DOHH2 (cell line): Measurements from ENCODE around the gene CENPT.

Experiments
- H3F3A ChIP-seq: fragments of 200-600 bp; sonication (generic), shearing (Covaris generic); 2 replicates; pipeline ENCODE4 v1.6.0; 2016; ENCODE audit warnings: antibody characterized with exemption, mild to moderate bottlenecking; ENCODE audit not compliant: control insufficient read depth, insufficient read depth
- H3K27ac ChIP-seq: fragments of 200-600 bp; sonication (generic); 2 replicates; pipeline ENCODE4 v1.5.1; 2014; ENCODE audit warnings: low read depth, mild to moderate bottlenecking, low read length, moderate library complexity
- H3K27me3 ChIP-seq: fragments of 200-600 bp; sonication (generic); 2 replicates; pipeline ENCODE4 v1.6.1; 2014; ENCODE audit warnings: mild to moderate bottlenecking, low read length, mixed read lengths; ENCODE audit not compliant: control insufficient read depth
- H3K36me3 ChIP-seq: fragments of 200-600 bp; sonication (generic); 2 replicates; pipeline ENCODE4 v1.6.1; 2014; ENCODE audit warnings: mild to moderate bottlenecking, low read length, moderate library complexity, mixed read lengths; ENCODE audit not compliant: control insufficient read depth
- H3K4me1 ChIP-seq: fragments of 200-600 bp; sonication (generic); 2 replicates; pipeline ENCODE4 v1.6.1; 2014; ENCODE audit warnings: mild to moderate bottlenecking, low read length, mixed read lengths; ENCODE audit not compliant: control insufficient read depth
- H3K4me2 ChIP-seq: fragments of 200-600 bp; sonication (generic); 2 replicates; pipeline ENCODE4 v1.6.0; 2014; ENCODE audit warnings: mild to moderate bottlenecking, low read length, moderate library complexity
- H3K4me3 ChIP-seq: fragments of 200-600 bp; sonication (generic); 2 replicates; pipeline ENCODE4 v1.5.1; 2014; ENCODE audit warnings: mild to moderate bottlenecking, low read length, mixed read lengths
- H3K79me2 ChIP-seq: fragments of 200-600 bp; sonication (generic); 2 replicates; pipeline ENCODE4 v1.6.1; 2014; ENCODE audit warnings: mild to moderate bottlenecking, low read length, mixed read lengths; ENCODE audit not compliant: control insufficient read depth
- H3K9me2 ChIP-seq: fragments of 200-600 bp; sonication (generic); replicated peaks from 2 replicates; pipeline ENCODE4 v1.6.1; 2014; ENCODE audit warnings: mild to moderate bottlenecking, low read length, mixed read lengths; ENCODE audit not compliant: control insufficient read depth
- H3K9me3 ChIP-seq: fragments of 200-600 bp; sonication (generic); 2 replicates; pipeline ENCODE4 v1.6.1; 2014; ENCODE audit warnings: antibody characterized with exemption, low read length, mixed read lengths; ENCODE audit not compliant: control insufficient read depth, insufficient read depth
- H4K20me1 ChIP-seq: fragments of 200-600 bp; sonication (generic); 2 replicates; pipeline ENCODE4 v1.6.0; 2014; ENCODE audit warnings: low read depth, mild to moderate bottlenecking, antibody characterized with exemption, low read length, moderate library complexity; ENCODE audit not compliant: control insufficient read depth, insufficient read depth
- CTCF ChIP-seq: fragments of 200-600 bp; sonication (generic); IDR thresholded peaks from one replicate; pipeline ENCODE4 v1.5.1; 2014; ENCODE audit warnings: antibody characterized with exemption, mild to moderate bottlenecking, low read depth, low read length; ENCODE audit not compliant: poor library complexity, severe bottlenecking
- EZH2phosphoT487 ChIP-seq: fragments of 200-600 bp; sonication (generic); IDR thresholded peaks from 2 replicates; pipeline ENCODE4 v1.6.1; 2017; ENCODE audit warnings: borderline replicate concordance, mild to moderate bottlenecking, antibody characterized with exemption, low read length, moderate library complexity, mixed read lengths

CENPT gene

GRCh38 chr16:67847064-67847861 is at the start of gene CENPT:
Gene CENPT (minus strand): TSS chr16:67847693. CDS start chr16:67833859, 13,834 bp downstream.
- H3K4me2 ChIP-seq = peak within 1 kb of the TSS; percentile 78
- H3K9me2 ChIP-seq = no peaks in the 10 kb centered on the region
- H3K9me3 ChIP-seq = no peaks in the 10 kb centered on the region
- peak within 1 kb of the TSS; percentile 67 for H3K27ac ChIP-seq
- H3F3A ChIP-seq = peaks cover 7% of the 10 kb centered on the region; the same call in 1 of the 2 replicates
- peak within 1 kb of the TSS; percentile 77 for H3K4me3 ChIP-seq
- peaks cover 43% of the 10 kb centered on the region for H3K4me1 ChIP-seq
- no peaks in the 10 kb centered on the region for H3K27me3 ChIP-seq
- H3K36me3 ChIP-seq = peaks cover 25% of the 10 kb centered on the region
- H3K79me2 ChIP-seq = peaks cover 92% of the 10 kb centered on the region
- peaks cover 7% of the 10 kb centered on the region for H4K20me1 ChIP-seq
- TF ChIP-seq CTCF = no peak
- TF ChIP-seq EZH2phosphoT487 = no peak

DNA sequence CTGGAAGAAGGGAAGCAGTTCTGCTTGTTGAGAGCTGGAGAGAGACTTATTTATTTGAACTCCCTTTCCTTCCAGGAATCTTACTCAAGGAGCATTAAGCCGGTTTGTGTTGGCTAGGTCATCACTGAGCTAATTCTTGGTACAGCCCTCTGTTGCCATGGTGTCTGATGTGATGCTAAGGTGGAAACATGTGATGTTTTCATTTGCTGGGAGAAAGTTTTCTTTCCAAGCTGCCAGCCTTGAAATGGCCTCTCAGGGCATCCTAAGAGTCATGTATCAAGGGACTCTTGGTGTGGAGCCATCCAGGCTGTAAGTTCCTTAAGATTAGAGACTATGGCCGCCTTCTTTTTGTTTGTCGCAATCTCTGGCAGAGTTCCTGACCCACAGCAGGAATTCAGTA is 49.7 kb upstream of the CENPT start:
- TF ChIP-seq CTCF (no peak), EZH2phosphoT487 (no peak)
- Histone ChIP-seq H3K4me2 (no peak overlapping the region), H3K79me2 (peaks cover 64% of the 10 kb centered on the region), H3K27ac (no peak overlapping the region), H3K9me2 (no peaks in the 10 kb centered on the region), H3K36me3 (no peaks in the 10 kb centered on the region; the same call in 1 of the 2 replicates), H3K27me3 (no peaks in the 10 kb centered on the region), H3K4me3 (no peak overlapping the region), H4K20me1 (no peaks in the 10 kb centered on the region), H3K9me3 (no peaks in the 10 kb centered on the region), H3F3A (no peaks in the 10 kb centered on the region), H3K4me1 (peaks cover 15% of the 10 kb centered on the region)

- Histone ChIP-seq H3K36me3 (no peaks in the 10 kb centered on the region; the same call in 1 of the 2 replicates), H3K9me3 (no peaks in the 10 kb centered on the region), H3K4me3 (peak overlapping the region; percentile 87), H3K4me2 (peak overlapping the region; percentile 94), H3F3A (no peaks in the 10 kb centered on the region), H3K4me1 (peaks cover 18% of the 10 kb centered on the region), H3K27ac (no peak overlapping the region), H4K20me1 (no peaks in the 10 kb centered on the region), H3K9me2 (no peaks in the 10 kb centered on the region), H3K79me2 (peaks cover 51% of the 10 kb centered on the region), H3K27me3 (no peaks in the 10 kb centered on the region)
- TF ChIP-seq CTCF (no peak), EZH2phosphoT487 (no peak)
Observed at GRCh38 chr16:67893743-67894399, 46.4 kb upstream of the CENPT start.
